ENCODE data around the gene KCNQ1. TPM values are rescaled to one million over a fixed set of nuclear protein-coding genes. Genes with fewer than 3 reads are reported as not detected.

The KCNQ1 gene
- total and polyA plus RNA-seq, 2 experiments from 2014 or later: not detected

DNA sequence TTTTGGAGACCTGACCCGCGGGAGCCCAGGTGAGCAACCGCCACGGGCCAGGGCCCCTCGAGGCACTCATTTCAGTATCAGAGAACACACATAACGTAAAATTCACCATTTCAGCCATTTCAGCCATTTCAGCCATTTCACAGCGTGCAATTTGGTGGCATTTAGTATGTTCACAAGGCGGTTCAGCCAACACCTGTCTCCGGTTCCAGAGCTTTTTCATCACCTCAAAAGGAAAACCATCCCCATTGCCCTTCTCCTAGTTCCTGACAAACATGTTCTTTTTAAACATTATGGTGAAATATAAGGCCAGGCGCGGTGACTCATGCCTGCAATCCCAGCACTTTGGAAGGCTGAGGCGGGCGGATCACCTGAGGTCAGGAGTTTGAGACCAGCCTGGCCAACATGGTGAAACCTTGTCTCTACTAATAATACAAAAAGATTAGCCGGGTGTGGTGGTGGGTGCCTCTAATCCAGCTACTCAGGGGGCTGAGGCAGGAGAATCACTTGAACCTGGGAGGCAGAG, 119.3 kb downstream of the KCNQ1 start:
- H3K9me3 ChIP-seq (ENCODE audit: low read depth): no peaks in the 10 kb centered on the region
- 0 out of 2 replicates have a peak, but pooled peaks cover 9% of the 10 kb centered on the region for H3K27me3 ChIP-seq (replicated peaks; ENCODE audit: insufficient read depth)
- H4K20me1 ChIP-seq (ENCODE audit: insufficient read depth): no peaks in the 10 kb centered on the region
- no peak for TF ChIP-seq EZH2phosphoT487 (IDR thresholded peaks at IDR 0.05; ENCODE audit: insufficient read depth, low read depth)
- no peak overlapping the region for H3K9ac ChIP-seq
- H3K9me2 ChIP-seq (ENCODE audit: insufficient read depth): no peaks in the 10 kb centered on the region
- in situ Hi-C loops (cut with MboI): no loop called here
- H3K4me2 ChIP-seq (ENCODE audit: unreplicated experiment): no peak overlapping the region
- H3K27ac ChIP-seq: no peak overlapping the region
- no peaks in the 10 kb centered on the region for H3K36me3 ChIP-seq (ENCODE audit: low read depth)
- WGBS, 2 experiments (ENCODE audit: low coverage in 1 of 2, low lambda C conversion rate in 2 of 2, missing lambda C conversion rate in 2 of 2): 82% methylated on average over 14 of the region's 14 CpGs
- DNase-seq: no peak
- no peak overlapping the region for H2AFZ ChIP-seq
- H3F3A ChIP-seq (ENCODE audit: insufficient read depth): no peaks in the 10 kb centered on the region
- H3K4me1 ChIP-seq (ENCODE audit: insufficient read depth): no peaks in the 10 kb centered on the region
- no peaks in the 10 kb centered on the region for H3K79me2 ChIP-seq (ENCODE audit: insufficient read depth)
- H3K4me3 ChIP-seq: no peak overlapping the region

DNA sequence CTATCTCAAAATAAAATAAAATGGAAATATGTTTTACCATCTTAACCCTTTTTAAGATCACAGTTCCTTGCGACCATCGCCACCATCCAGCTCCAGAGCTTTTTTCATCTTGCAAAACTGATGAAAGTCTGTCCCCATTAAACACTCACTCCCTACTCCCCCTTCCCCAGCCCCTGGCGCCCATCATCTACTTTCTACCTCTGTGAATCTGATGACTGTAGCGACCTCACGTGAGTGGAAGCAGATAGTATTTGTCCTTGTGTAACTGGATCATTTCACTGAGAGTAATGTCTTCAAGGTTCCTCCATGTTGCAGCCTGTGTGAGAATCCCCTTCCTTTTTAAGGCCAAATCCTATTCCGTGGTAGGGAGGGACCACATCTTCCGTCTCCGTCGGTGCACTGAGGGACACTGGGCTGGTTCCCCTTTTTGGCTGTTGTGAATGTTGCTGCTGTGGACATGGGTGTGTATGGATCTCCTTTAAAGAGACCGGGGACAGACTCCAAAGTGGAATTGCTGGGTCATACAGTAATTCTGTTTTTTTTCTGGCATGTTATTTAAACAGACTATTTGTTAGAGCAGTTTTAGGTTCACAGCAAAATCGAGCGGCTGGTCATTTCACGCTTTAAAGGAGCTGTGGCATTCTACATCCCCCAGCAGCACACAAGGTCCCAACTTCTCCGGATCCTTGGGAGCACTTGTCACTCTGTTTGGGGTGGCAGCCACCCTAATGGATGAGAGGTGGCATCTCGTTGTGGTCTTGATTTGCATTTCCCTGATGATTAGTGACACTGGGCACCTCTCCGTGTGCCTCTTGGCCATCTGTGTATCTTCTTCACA, 120.0 kb downstream of the KCNQ1 start:
- TF ChIP-seq EZH2phosphoT487 (IDR thresholded peaks at IDR 0.05; ENCODE audit: insufficient read depth, low read depth) (no peak), EZH2 (IDR thresholded peaks at IDR 0.05; ENCODE audit: insufficient read depth, poor library complexity, severe bottlenecking) (no peak)
- Histone ChIP-seq H3K9me2 (ENCODE audit: insufficient read depth) (no peaks in the 10 kb centered on the region), H3F3A (ENCODE audit: insufficient read depth) (no peaks in the 10 kb centered on the region), H3K9ac (no peak overlapping the region), H3K4me2 (ENCODE audit: unreplicated experiment) (no peak overlapping the region), H3K27ac (no peak overlapping the region), H2AFZ (no peak overlapping the region), H3K27me3 (replicated peaks; ENCODE audit: insufficient read depth) (0 out of 2 replicates have a peak, but pooled peaks cover 9% of the 10 kb centered on the region), H3K4me3 (no peak overlapping the region), H3K36me3 (ENCODE audit: low read depth) (no peaks in the 10 kb centered on the region), H3K79me2 (ENCODE audit: insufficient read depth) (no peaks in the 10 kb centered on the region), H3K9me3 (ENCODE audit: low read depth) (no peaks in the 10 kb centered on the region), H3K4me1 (ENCODE audit: insufficient read depth) (no peaks in the 10 kb centered on the region), H4K20me1 (ENCODE audit: insufficient read depth) (no peaks in the 10 kb centered on the region)
- in situ Hi-C loops (cut with MboI): no loop called here
- WGBS, 2 experiments (ENCODE audit: low coverage in 1 of 2, low lambda C conversion rate in 2 of 2, missing lambda C conversion rate in 2 of 2): 54 to 58% methylated on average over 16 of the region's 16 CpGs
- no peak for DNase-seq

DNA sequence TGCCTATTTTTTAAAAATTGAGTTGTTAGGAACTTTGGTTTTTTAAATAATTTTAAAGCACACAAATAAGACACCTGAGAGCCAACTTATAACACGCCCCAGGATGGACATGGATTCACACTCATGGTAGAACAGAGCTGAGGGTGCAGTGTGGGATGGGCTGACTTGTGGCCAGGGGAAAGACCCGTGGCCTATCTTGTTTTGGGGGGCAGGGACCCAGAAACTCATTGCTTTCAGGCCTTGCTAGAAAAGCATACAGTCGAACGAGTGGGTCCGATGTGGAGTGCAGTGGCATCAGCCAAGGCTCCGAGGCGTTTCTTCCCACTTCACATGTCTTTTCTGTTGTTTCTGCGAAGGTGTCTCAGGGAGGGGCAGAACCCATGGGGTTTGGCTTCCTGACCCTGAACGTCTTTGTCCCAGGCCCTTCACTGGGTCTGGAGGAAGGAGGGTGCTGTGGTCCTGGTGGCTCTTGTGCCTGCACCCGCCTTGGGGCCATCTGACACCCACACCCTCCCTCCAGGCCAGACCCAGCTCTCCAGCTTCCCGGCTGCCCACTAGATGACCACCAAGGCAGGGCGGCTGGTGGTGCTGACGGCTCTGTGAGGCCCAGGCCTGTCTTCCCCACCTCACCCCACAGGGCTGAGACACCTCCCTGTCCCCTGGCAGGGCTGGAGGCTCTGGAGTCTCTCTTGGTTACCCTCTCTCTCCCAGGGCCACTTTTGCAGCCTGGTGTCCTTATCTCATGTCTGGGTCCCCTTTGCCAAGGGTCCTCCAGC, 120.8 kb downstream of the KCNQ1 start:
- no peaks in the 10 kb centered on the region for H4K20me1 ChIP-seq (ENCODE audit: insufficient read depth)
- TF ChIP-seq EZH2phosphoT487 (IDR thresholded peaks at IDR 0.05; ENCODE audit: insufficient read depth, low read depth): no peak
- no peak for DNase-seq
- H3F3A ChIP-seq (ENCODE audit: insufficient read depth): no peaks in the 10 kb centered on the region
- H3K27me3 ChIP-seq (replicated peaks; ENCODE audit: insufficient read depth): 0 out of 2 replicates have a peak, but pooled peaks cover 9% of the 10 kb centered on the region
- no peak overlapping the region for H3K4me2 ChIP-seq (ENCODE audit: unreplicated experiment)
- no peaks in the 10 kb centered on the region for H3K36me3 ChIP-seq (ENCODE audit: low read depth)
- no peaks in the 10 kb centered on the region for H3K4me1 ChIP-seq (ENCODE audit: insufficient read depth)
- no peak overlapping the region for H2AFZ ChIP-seq
- no peak overlapping the region for H3K27ac ChIP-seq
- H3K9ac ChIP-seq: no peak overlapping the region
- WGBS, 2 experiments (ENCODE audit: low coverage in 1 of 2, low lambda C conversion rate in 2 of 2, missing lambda C conversion rate in 2 of 2): 64 to 65% methylated on average over 11 to 13 of the region's 13 CpGs
- in situ Hi-C loops (cut with MboI): no loop called here
- H3K4me3 ChIP-seq: no peak overlapping the region
- H3K79me2 ChIP-seq (ENCODE audit: insufficient read depth): no peaks in the 10 kb centered on the region
- H3K9me2 ChIP-seq (ENCODE audit: insufficient read depth): no peaks in the 10 kb centered on the region
- no peaks in the 10 kb centered on the region for H3K9me3 ChIP-seq (ENCODE audit: low read depth)

DNA sequence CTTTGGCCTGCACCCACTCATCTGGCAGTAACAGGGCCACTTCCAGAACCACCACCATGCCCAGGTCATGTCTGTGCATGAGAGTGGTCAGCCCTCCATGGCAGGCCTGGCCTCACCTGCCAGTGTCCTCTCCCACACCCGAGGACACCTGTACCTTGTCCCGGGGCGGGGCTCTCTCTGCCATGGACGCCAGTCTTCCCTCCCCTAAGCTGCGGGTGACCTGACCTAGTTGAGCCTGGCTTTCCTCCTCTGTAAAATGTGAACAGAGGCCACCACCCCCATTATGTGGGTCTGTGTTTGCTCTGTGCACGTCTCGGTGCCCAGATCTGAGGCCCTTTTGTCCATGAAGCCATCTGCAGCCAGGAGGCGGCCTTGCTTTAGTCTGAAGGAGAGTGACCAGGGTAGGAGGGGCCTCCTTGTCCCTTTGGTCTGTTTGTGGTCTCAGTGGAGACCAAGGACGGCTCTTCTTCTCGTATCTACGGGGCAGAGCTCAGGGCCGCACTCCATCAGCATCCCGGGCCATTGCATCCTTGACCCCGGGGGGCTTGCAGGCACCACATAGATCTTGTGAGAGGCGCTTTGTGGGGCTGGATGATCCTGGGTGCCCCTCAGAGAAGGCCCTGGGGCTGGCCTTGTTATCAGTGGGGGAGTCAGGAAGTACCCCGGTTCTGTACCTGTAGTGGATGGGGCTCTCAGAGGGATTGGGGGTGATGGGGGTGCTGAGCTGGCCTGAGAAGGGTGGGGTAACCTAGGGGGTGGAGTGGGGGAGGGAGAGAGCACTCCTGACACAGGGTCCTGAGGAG, 121.6 kb downstream of the KCNQ1 start:
- TF ChIP-seq EZH2 (IDR thresholded peaks at IDR 0.05; ENCODE audit: insufficient read depth, poor library complexity, severe bottlenecking): no peak
- TF ChIP-seq EZH2phosphoT487 (IDR thresholded peaks at IDR 0.05; ENCODE audit: insufficient read depth, low read depth): no peak
- H3K4me3 ChIP-seq: no peak overlapping the region
- H3K4me1 ChIP-seq (ENCODE audit: insufficient read depth): no peaks in the 10 kb centered on the region
- H4K20me1 ChIP-seq (ENCODE audit: insufficient read depth): no peaks in the 10 kb centered on the region
- no peak overlapping the region for H2AFZ ChIP-seq
- 0 out of 2 replicates have a peak, but pooled peaks cover 9% of the 10 kb centered on the region for H3K27me3 ChIP-seq (replicated peaks; ENCODE audit: insufficient read depth)
- no peak overlapping the region for H3K27ac ChIP-seq
- in situ Hi-C loops (cut with MboI): no loop called here
- H3F3A ChIP-seq (ENCODE audit: insufficient read depth): no peaks in the 10 kb centered on the region
- 66 to 75% methylated on average over 15 to 16 of the region's 16 CpGs for WGBS, 2 experiments (ENCODE audit: low coverage in 1 of 2, low lambda C conversion rate in 2 of 2, missing lambda C conversion rate in 2 of 2)
- no peak overlapping the region for H3K9ac ChIP-seq
- no peak for DNase-seq
- no peaks in the 10 kb centered on the region for H3K9me2 ChIP-seq (ENCODE audit: insufficient read depth)
- H3K4me2 ChIP-seq (ENCODE audit: unreplicated experiment): no peak overlapping the region
- H3K36me3 ChIP-seq (ENCODE audit: low read depth): no peaks in the 10 kb centered on the region
- no peaks in the 10 kb centered on the region for H3K9me3 ChIP-seq (ENCODE audit: low read depth)
- no peaks in the 10 kb centered on the region for H3K79me2 ChIP-seq (ENCODE audit: insufficient read depth)
